OCI-LY1 (cell line): ENCODE results near the gene PTPRN2.

Source experiments
- H2AFZ ChIP-seq: fragments of 200-600 bp; sonication (generic), shearing (Covaris generic); 2 replicates; pipeline ENCODE4 v1.6.0; 2014; ENCODE audit warnings: antibody characterized with exemption, mild to moderate bottlenecking, low read length
- H3F3A ChIP-seq: fragments of 200-600 bp; sonication (generic), shearing (Covaris generic); 2 replicates; pipeline ENCODE4 v1.6.0; 2014; ENCODE audit warnings: mild to moderate bottlenecking, antibody characterized with exemption, low read length, moderate library complexity; ENCODE audit not compliant: insufficient read depth
- H3K27ac ChIP-seq: fragments of 200-600 bp; sonication (generic); 2 replicates; pipeline ENCODE4 v1.5.1; 2014; ENCODE audit warnings: low read length, mixed run types, mild to moderate bottlenecking, low read depth; ENCODE audit not compliant: poor library complexity, severe bottlenecking
- H3K27me3 ChIP-seq: fragments of 200-600 bp; sonication (generic); 2 replicates; pipeline ENCODE4 v1.6.0; 2014; ENCODE audit warnings: antibody characterized with exemption, mild to moderate bottlenecking, low read length, moderate library complexity; ENCODE audit not compliant: insufficient read depth
- H3K36me3 ChIP-seq: fragments of 200-600 bp; sonication (generic); 2 replicates; pipeline ENCODE4 v1.6.1; 2014; ENCODE audit warnings: mild to moderate bottlenecking, antibody characterized with exemption, low read length, moderate library complexity, mixed read lengths; ENCODE audit not compliant: insufficient read depth
- H3K4me1 ChIP-seq: fragments of 200-600 bp; sonication (generic); 2 replicates; pipeline ENCODE4 v1.5.1; 2014; ENCODE audit warnings: mild to moderate bottlenecking, low read length, moderate library complexity; ENCODE audit not compliant: insufficient read depth, severe bottlenecking
- H3K4me2 ChIP-seq: fragments of 200-600 bp; sonication (generic), shearing (Covaris generic); 2 replicates; pipeline ENCODE4 v1.6.1; 2014; ENCODE audit warnings: low read length
- H3K4me3 ChIP-seq: fragments of 200-600 bp; sonication (generic); 2 replicates; pipeline ENCODE4 v1.5.1; 2014; ENCODE audit warnings: low read length, low read depth, mild to moderate bottlenecking, mixed read lengths; ENCODE audit not compliant: poor library complexity, severe bottlenecking
- H3K79me2 ChIP-seq: fragments of 200-600 bp; shearing (Covaris generic); 2 replicates; pipeline ENCODE4 v1.6.1; 2016; ENCODE audit warnings: mixed run types, low read length, mixed read lengths; ENCODE audit not compliant: insufficient read depth
- H3K9ac ChIP-seq: fragments of 200-600 bp; sonication (generic), shearing (Covaris generic); 2 replicates; pipeline ENCODE4 v1.6.1; 2014; ENCODE audit warnings: mild to moderate bottlenecking, low read length, mixed read lengths
- H3K9me2 ChIP-seq: fragments of 200-600 bp; sonication (generic), shearing (Covaris generic); 2 replicates; pipeline ENCODE4 v1.6.1; 2014; ENCODE audit warnings: low read depth, mild to moderate bottlenecking, low read length, mixed read lengths
- H3K9me3 ChIP-seq: fragments of 200-600 bp; shearing (Covaris generic); 2 replicates; pipeline ENCODE4 v1.6.1; 2014; ENCODE audit warnings: low read length, mixed read lengths
- H4K20me1 ChIP-seq: fragments of 200-600 bp; sonication (generic), shearing (Covaris generic); 2 replicates; pipeline ENCODE4 v1.6.0; 2016; ENCODE audit warnings: mild to moderate bottlenecking, low read length; ENCODE audit not compliant: insufficient read depth
- CTCF ChIP-seq: fragments of 200-600 bp; sonication (generic), shearing (Covaris generic); IDR thresholded peaks from 2 replicates; pipeline ENCODE4 v1.5.1; 2017; ENCODE audit warnings: mild to moderate bottlenecking, antibody characterized with exemption, low read length, moderate library complexity, mixed read lengths
- EZH2 ChIP-seq: fragments of 200-600 bp; sonication (generic), shearing (Covaris generic); IDR thresholded peaks from 2 replicates; pipeline ENCODE4 v1.8.0; 2017; ENCODE audit warnings: borderline replicate concordance, mixed run types, mild to moderate bottlenecking, antibody characterized with exemption, low read length, moderate library complexity, mixed read lengths

PTPRN2 gene

GRCh38 chr7:158329686-158330085 is 257.9 kb downstream of the PTPRN2 start:
- H3K4me3 ChIP-seq: no peak overlapping the region
- H2AFZ ChIP-seq: no peak overlapping the region
- TF ChIP-seq CTCF (no peak), EZH2 (no peak)
- no peak overlapping the region for H3K9ac ChIP-seq
- no peak overlapping the region for H3K27ac ChIP-seq
- H3K79me2 ChIP-seq: no peaks in the 10 kb centered on the region
- H3K27me3 ChIP-seq: no peaks in the 10 kb centered on the region
- no peaks in the 10 kb centered on the region for H4K20me1 ChIP-seq
- H3F3A ChIP-seq: no peaks in the 10 kb centered on the region
- H3K4me2 ChIP-seq: no peak overlapping the region
- no peaks in the 10 kb centered on the region for H3K9me2 ChIP-seq
- H3K36me3 ChIP-seq: no peaks in the 10 kb centered on the region
- 0 out of 2 replicates have a peak, but pooled peaks cover 3% of the 10 kb centered on the region for H3K9me3 ChIP-seq
- H3K4me1 ChIP-seq: no peaks in the 10 kb centered on the region

GRCh38 chr7:158329014-158329610 is 258.5 kb downstream of the PTPRN2 start:
- H3K4me2 ChIP-seq: no peak overlapping the region
- no peak overlapping the region for H3K9ac ChIP-seq
- no peaks in the 10 kb centered on the region for H3K4me1 ChIP-seq
- TF ChIP-seq CTCF (no peak), EZH2 (no peak)
- no peaks in the 10 kb centered on the region for H3K36me3 ChIP-seq
- H3K9me2 ChIP-seq: no peaks in the 10 kb centered on the region
- no peak overlapping the region for H3K27ac ChIP-seq
- no peaks in the 10 kb centered on the region for H3K27me3 ChIP-seq
- H3K4me3 ChIP-seq: no peak overlapping the region
- H4K20me1 ChIP-seq: no peaks in the 10 kb centered on the region
- H3F3A ChIP-seq: no peaks in the 10 kb centered on the region
- H3K79me2 ChIP-seq: no peaks in the 10 kb centered on the region
- no peak overlapping the region for H2AFZ ChIP-seq
- H3K9me3 ChIP-seq: 0 out of 2 replicates have a peak, but pooled peaks cover 3% of the 10 kb centered on the region

GRCh38 chr7:158328376-158329013 is 259.1 kb downstream of the PTPRN2 start:
- no peak for TF ChIP-seq EZH2
- TF ChIP-seq CTCF: no peak
- Histone ChIP-seq H3F3A (no peaks in the 10 kb centered on the region), H3K36me3 (no peaks in the 10 kb centered on the region), H3K27ac (no peak overlapping the region), H3K9me3 (0 out of 2 replicates have a peak, but pooled peaks cover 3% of the 10 kb centered on the region), H3K27me3 (no peaks in the 10 kb centered on the region), H3K4me1 (no peaks in the 10 kb centered on the region), H3K79me2 (no peaks in the 10 kb centered on the region), H3K9ac (no peak overlapping the region), H2AFZ (no peak overlapping the region), H3K4me3 (no peak overlapping the region), H3K4me2 (no peak overlapping the region), H4K20me1 (no peaks in the 10 kb centered on the region), H3K9me2 (no peaks in the 10 kb centered on the region)
